ENCODE results near the gene HIRIP3. TPM values are rescaled to one million over a fixed set of nuclear protein-coding genes. Genes with fewer than 3 reads are reported as not detected.
"Not testable (repeated sequence)": the region's sequence is repeated elsewhere in the genome, so short reads cannot be mapped to it uniquely, and the experiment has no call there.

Gene HIRIP3
- total and polyA plus RNA-seq, 8 donors, result 1.8 to 14.8 (median 11.3) TPM

- Histone ChIP-seq H3K4me1 (peaks cover 7 to 40% (median 32%) of the 10 kb centered on the region in 4 donors), H3K36me3 (peaks cover 0 to 31% (median 23%) of the 10 kb centered on the region in 4 donors), H3K4me3 (peak overlapping the region; percentile 66 to 79 (median 70)), H3K27me3 (no peaks in the 10 kb centered on the region), H3K27ac (peak overlapping the region; percentile 92 to 96 (median 94)), H3K9me3 (no peaks in the 10 kb centered on the region)
- WGBS, 5 donors, result 2 to 4% (median 3%) methylated on average over 18 of the region's 18 CpGs
- intact Hi-C loops (cut with DNase I; ENCODE audit: low total_unique reads), result no loop called here
- peak; percentile 45 to 82 for DNase-seq
- TF ChIP-seq POLR2AphosphoS5 (IDR thresholded peaks at IDR 0.05) (peak in 1 of 3 donors; percentile 42), CTCF (IDR thresholded peaks at IDR 0.05) (no peak)
Observed at GRCh38 chr16:29962344-29962994, 32.9 kb downstream of the HIRIP3 start.

DNA sequence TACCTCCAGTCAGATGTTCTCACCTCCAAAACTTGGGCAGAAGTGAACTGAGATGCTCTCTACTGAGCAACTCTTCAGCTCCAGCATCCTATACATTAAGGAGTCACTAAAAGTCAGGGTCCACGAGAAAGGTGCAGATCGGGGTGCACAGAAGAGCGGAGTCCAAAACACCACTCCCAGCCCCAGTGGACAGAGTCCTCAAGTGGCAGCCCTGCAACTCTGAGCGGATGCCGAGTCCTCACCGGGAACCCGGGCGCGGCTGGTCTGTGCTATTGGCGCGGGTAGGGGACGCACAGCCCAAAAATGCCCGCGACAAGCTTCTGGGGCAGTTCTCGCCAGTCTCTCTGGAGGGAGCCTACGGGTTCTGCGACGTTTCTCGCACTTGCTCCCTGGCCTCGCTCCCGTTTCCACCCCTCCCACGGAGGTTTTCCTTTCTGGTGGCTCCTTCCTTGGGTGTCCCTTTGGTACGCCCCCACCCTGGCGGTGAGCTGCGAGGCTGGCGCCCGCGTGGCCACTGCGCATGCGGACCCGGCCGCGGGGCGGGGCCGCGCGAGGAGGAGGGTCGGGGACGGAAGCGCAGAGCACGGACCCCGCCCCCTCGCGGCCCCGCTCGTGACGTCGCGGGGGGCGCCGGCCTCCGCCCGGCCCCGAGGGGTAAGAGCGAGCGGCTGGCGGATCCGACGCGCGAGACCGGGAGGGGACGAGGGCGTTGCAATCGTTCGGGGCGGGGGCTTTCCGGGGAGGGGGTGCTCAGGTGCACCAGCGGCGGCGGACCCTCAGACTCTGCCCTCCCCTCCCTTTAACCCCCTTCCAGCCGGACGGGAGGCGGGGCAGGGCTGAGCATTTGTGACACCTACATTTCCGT, 33.7 kb downstream of the HIRIP3 start, which contains the start of gene TMEM219:
Gene TMEM219 (plus strand): TSS at position 601 of the 865 bp plus-strand sequence. CDS start 1,065 bp downstream, outside the sequence.
- H3K4me3 ChIP-seq, result peak within 1 kb of the TSS; percentile 66 to 79 (median 70)
- peaks cover 7 to 40% (median 32%) of the 10 kb centered on the region in 4 donors for H3K4me1 ChIP-seq
- intact Hi-C loops (cut with DNase I; ENCODE audit: low total_unique reads), result no loop called here
- peaks cover 0 to 23% (median 18%) of the 10 kb centered on the region in 4 donors for H3K36me3 ChIP-seq
- DNase-seq, result peak; percentile 93 to 97
- TF ChIP-seq CTCF (IDR thresholded peaks at IDR 0.05) (peak in 5 of 7 experiments; percentile 41 to 69 (median 49)), EP300 (IDR thresholded peaks at IDR 0.05) (no peak), POLR2A (IDR thresholded peaks at IDR 0.05) (no peak), POLR2AphosphoS5 (IDR thresholded peaks at IDR 0.05) (peak; percentile 47 to 83 (median 79))
- H3K27me3 ChIP-seq, result no peaks in the 10 kb centered on the region
- peak within 1 kb of the TSS; percentile 92 to 96 (median 94) for H3K27ac ChIP-seq
- 0 to 1% (median 1%) methylated on average over 27 to 75 of the region's 75 CpGs for WGBS, 5 donors
- H3K9me3 ChIP-seq, result no peaks in the 10 kb centered on the region

DNA sequence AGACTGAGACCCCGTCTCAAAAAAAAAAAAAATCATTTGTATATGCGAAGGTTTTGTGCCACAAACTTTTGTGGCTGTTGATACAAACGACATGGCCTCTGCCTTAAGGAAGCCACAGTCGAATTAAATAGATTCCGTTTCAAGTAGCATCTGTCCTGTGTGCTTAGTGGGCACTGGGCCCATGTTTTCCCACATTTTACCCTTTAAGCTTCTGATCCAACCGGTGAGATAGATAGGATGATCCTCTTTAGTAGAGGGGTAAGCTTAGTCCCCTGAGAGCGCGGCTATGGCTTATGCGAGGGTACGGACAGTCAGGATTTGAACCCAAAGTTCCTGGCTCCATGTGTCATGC, 34.3 kb downstream of the HIRIP3 start:
- Histone ChIP-seq H3K4me3 (peak overlapping the region; percentile 66 to 79 (median 70)), H3K27ac (peak overlapping the region; percentile 92 to 96 (median 94)), H3K27me3 (no peaks in the 10 kb centered on the region), H3K4me1 (peaks cover 7 to 39% (median 32%) of the 10 kb centered on the region in 4 donors), H3K9me3 (no peaks in the 10 kb centered on the region), H3K36me3 (peaks cover 0 to 22% (median 16%) of the 10 kb centered on the region in 4 donors)
- WGBS, 5 donors, result 57 to 65% (median 63%) methylated on average over 10 of the region's 10 CpGs
- TF ChIP-seq CTCF (IDR thresholded peaks at IDR 0.05), result no peak
- no peak for TF ChIP-seq POLR2AphosphoS5 (IDR thresholded peaks at IDR 0.05)
- TF ChIP-seq EP300 (IDR thresholded peaks at IDR 0.05), result no peak
- TF ChIP-seq POLR2A (IDR thresholded peaks at IDR 0.05), result no peak
- intact Hi-C loops (cut with DNase I; ENCODE audit: low total_unique reads), result no loop called here
- no peak for DNase-seq

- Histone ChIP-seq H3K36me3 (peaks cover 0 to 13% (median 11%) of the 10 kb centered on the region in 4 donors), H3K4me1 (peaks cover 7 to 29% (median 28%) of the 10 kb centered on the region in 4 donors)
- intact Hi-C loops (cut with DNase I; ENCODE audit: low total_unique reads); DNase-seq; H3K9me3 ChIP-seq; H3K27ac ChIP-seq; H3K27me3 ChIP-seq; H3K4me3 ChIP-seq: not testable (repeated sequence)
- 86 to 89% (median 88%) methylated on average over 4 of the region's 4 CpGs for WGBS, 5 donors
Observed at GRCh38 chr16:29959821-29960220, 35.6 kb downstream of the HIRIP3 start.

Measured in stomach (tissue), 9 donors.